Measurements from ENCODE around the gene ADAMTS2.

ADAMTS2 gene

GRCh38 chr5:179380211-179381035 is 35.2 kb upstream of the ADAMTS2 start:
- H3K27ac ChIP-seq, result no peak overlapping the region
- TF ChIP-seq CTCF (conservative IDR thresholded peaks at IDR 0.05) (no peak), ZFX (IDR thresholded peaks at IDR 0.05) (no peak)

GRCh38 chr5:179379321-179379890 is 34.1 kb upstream of the ADAMTS2 start:
- TF ChIP-seq CTCF (conservative IDR thresholded peaks at IDR 0.05), result no peak
- TF ChIP-seq ZFX (IDR thresholded peaks at IDR 0.05), result no peak
- no peak overlapping the region for H3K27ac ChIP-seq

GRCh38 chr5:179378441-179379271 is 33.4 kb upstream of the ADAMTS2 start:
- no peak overlapping the region for H3K27ac ChIP-seq
- TF ChIP-seq ZFX (IDR thresholded peaks at IDR 0.05) (no peak), CTCF (conservative IDR thresholded peaks at IDR 0.05) (no peak)

GRCh38 chr5:179378116-179378440 is 32.8 kb upstream of the ADAMTS2 start:
- TF ChIP-seq ZFX (IDR thresholded peaks at IDR 0.05) (no peak), CTCF (conservative IDR thresholded peaks at IDR 0.05) (no peak)
- H3K27ac ChIP-seq, result no peak overlapping the region

GRCh38 chr5:179377421-179378115 is 32.3 kb upstream of the ADAMTS2 start:
- no peak for TF ChIP-seq ZFX (IDR thresholded peaks at IDR 0.05)
- TF ChIP-seq CTCF (conservative IDR thresholded peaks at IDR 0.05), result no peak
- H3K27ac ChIP-seq, result no peak overlapping the region

- TF ChIP-seq CTCF (conservative IDR thresholded peaks at IDR 0.05), result no peak
- TF ChIP-seq ZFX (IDR thresholded peaks at IDR 0.05), result no peak
- H3K27ac ChIP-seq, result no peak overlapping the region
These were observed 31.6 kb upstream of the ADAMTS2 start for GRCh38 chr5:179376701-179377420.
